Measurements from ENCODE around the gene GCNT3. TPM values are rescaled to one million over a fixed set of nuclear protein-coding genes. Genes with fewer than 3 reads are reported as not detected.

GCNT3 gene
- total RNA-seq, 1 experiment from 2014 or later: not detected

- H3K36me3 ChIP-seq (ENCODE audit: insufficient read depth, low read length): no peaks in the 10 kb centered on the region
- H3K27ac ChIP-seq (ENCODE audit: low read length): no peak overlapping the region
- H3K4me3 ChIP-seq (ENCODE audit: low read length): no peak overlapping the region
- no peak for DNase-seq
- H4K20me1 ChIP-seq (ENCODE audit: insufficient read depth, low read depth, low read length): no peaks in the 10 kb centered on the region
- H3K9ac ChIP-seq (ENCODE audit: low read length): no peak overlapping the region
- H3K4me2 ChIP-seq (ENCODE audit: low read depth, low read length, poor library complexity, severe bottlenecking): no peak overlapping the region
- H3K79me2 ChIP-seq (ENCODE audit: low read length): no peaks in the 10 kb centered on the region
- no peaks in the 10 kb centered on the region for H3K27me3 ChIP-seq (ENCODE audit: low read length)
- no peak overlapping the region for H2AFZ ChIP-seq (ENCODE audit: low read length)
- H3K4me1 ChIP-seq (ENCODE audit: low read length): no peaks in the 10 kb centered on the region
- H3K9me3 ChIP-seq (ENCODE audit: low read length): no peaks in the 10 kb centered on the region
- H3K9me2 ChIP-seq (replicated peaks; ENCODE audit: insufficient read depth, low read length): no peaks in the 10 kb centered on the region
These were observed 24.3 kb upstream of the GCNT3 start for GRCh38 chr15:59587085-59587826.

GRCh38 chr15:59590027-59590426, 21.6 kb upstream of the GCNT3 start:
- no peak for DNase-seq
- no peak overlapping the region for H3K4me3 ChIP-seq (ENCODE audit: low read length)
- H3K4me2 ChIP-seq (ENCODE audit: low read depth, low read length, poor library complexity, severe bottlenecking): no peak overlapping the region

GRCh38 chr15:59591356-59591755, 20.2 kb upstream of the GCNT3 start:
- no peak overlapping the region for H3K9ac ChIP-seq (ENCODE audit: low read length)
- no peak for DNase-seq
- no peaks in the 10 kb centered on the region for H3K9me2 ChIP-seq (replicated peaks; ENCODE audit: insufficient read depth, low read length)
- H3K27ac ChIP-seq (ENCODE audit: low read length): no peak overlapping the region
- no peaks in the 10 kb centered on the region for H3K79me2 ChIP-seq (ENCODE audit: low read length)
- no peaks in the 10 kb centered on the region for H3K27me3 ChIP-seq (ENCODE audit: low read length)
- H3K4me3 ChIP-seq (ENCODE audit: low read length): no peak overlapping the region
- no peaks in the 10 kb centered on the region for H3K36me3 ChIP-seq (ENCODE audit: insufficient read depth, low read length)
- H2AFZ ChIP-seq (ENCODE audit: low read length): no peak overlapping the region
- no peaks in the 10 kb centered on the region for H3K9me3 ChIP-seq (ENCODE audit: low read length)
- no peak overlapping the region for H3K4me2 ChIP-seq (ENCODE audit: low read depth, low read length, poor library complexity, severe bottlenecking)
- H4K20me1 ChIP-seq (ENCODE audit: insufficient read depth, low read depth, low read length): no peaks in the 10 kb centered on the region
- no peaks in the 10 kb centered on the region for H3K4me1 ChIP-seq (ENCODE audit: low read length)

More at GRCh38 chr15:59590027-59590426, 21.6 kb upstream of the GCNT3 start:
- Histone ChIP-seq H3K9me2 (replicated peaks; ENCODE audit: insufficient read depth, low read length) (no peaks in the 10 kb centered on the region), H4K20me1 (ENCODE audit: insufficient read depth, low read depth, low read length) (no peaks in the 10 kb centered on the region), H3K9me3 (ENCODE audit: low read length) (no peaks in the 10 kb centered on the region), H3K9ac (ENCODE audit: low read length) (no peak overlapping the region), H3K27me3 (ENCODE audit: low read length) (no peaks in the 10 kb centered on the region), H2AFZ (ENCODE audit: low read length) (no peak overlapping the region), H3K36me3 (ENCODE audit: insufficient read depth, low read length) (no peaks in the 10 kb centered on the region), H3K79me2 (ENCODE audit: low read length) (no peaks in the 10 kb centered on the region), H3K4me1 (ENCODE audit: low read length) (no peaks in the 10 kb centered on the region), H3K27ac (ENCODE audit: low read length) (no peak overlapping the region)

GRCh38 chr15:59594493-59594942, 17.1 kb upstream of the GCNT3 start:
- no peak overlapping the region for H3K27ac ChIP-seq (ENCODE audit: low read length)
- H4K20me1 ChIP-seq (ENCODE audit: insufficient read depth, low read depth, low read length): no peaks in the 10 kb centered on the region
- H3K4me2 ChIP-seq (ENCODE audit: low read depth, low read length, poor library complexity, severe bottlenecking): no peak overlapping the region
- H3K36me3 ChIP-seq (ENCODE audit: insufficient read depth, low read length): no peaks in the 10 kb centered on the region
- no peaks in the 10 kb centered on the region for H3K27me3 ChIP-seq (ENCODE audit: low read length)
- H3K4me3 ChIP-seq (ENCODE audit: low read length): no peak overlapping the region
- no peaks in the 10 kb centered on the region for H3K9me2 ChIP-seq (replicated peaks; ENCODE audit: insufficient read depth, low read length)
- H3K9me3 ChIP-seq (ENCODE audit: low read length): no peaks in the 10 kb centered on the region
- no peak overlapping the region for H2AFZ ChIP-seq (ENCODE audit: low read length)
- no peaks in the 10 kb centered on the region for H3K79me2 ChIP-seq (ENCODE audit: low read length)
- no peak for DNase-seq
- H3K9ac ChIP-seq (ENCODE audit: low read length): no peak overlapping the region
- H3K4me1 ChIP-seq (ENCODE audit: low read length): no peaks in the 10 kb centered on the region

GRCh38 chr15:59594991-59595390, 16.6 kb upstream of the GCNT3 start:
- Histone ChIP-seq H3K4me3 (ENCODE audit: low read length) (no peak overlapping the region), H3K27ac (ENCODE audit: low read length) (no peak overlapping the region), H3K9me2 (replicated peaks; ENCODE audit: insufficient read depth, low read length) (no peaks in the 10 kb centered on the region), H2AFZ (ENCODE audit: low read length) (no peak overlapping the region), H4K20me1 (ENCODE audit: insufficient read depth, low read depth, low read length) (no peaks in the 10 kb centered on the region), H3K4me2 (ENCODE audit: low read depth, low read length, poor library complexity, severe bottlenecking) (no peak overlapping the region), H3K27me3 (ENCODE audit: low read length) (no peaks in the 10 kb centered on the region), H3K36me3 (ENCODE audit: insufficient read depth, low read length) (no peaks in the 10 kb centered on the region), H3K9ac (ENCODE audit: low read length) (no peak overlapping the region), H3K4me1 (ENCODE audit: low read length) (no peaks in the 10 kb centered on the region), H3K9me3 (ENCODE audit: low read length) (no peaks in the 10 kb centered on the region), H3K79me2 (ENCODE audit: low read length) (no peaks in the 10 kb centered on the region)
- no peak for DNase-seq

GRCh38 chr15:59595434-59595915, 16.1 kb upstream of the GCNT3 start:
- no peak overlapping the region for H3K4me2 ChIP-seq (ENCODE audit: low read depth, low read length, poor library complexity, severe bottlenecking)
- H3K79me2 ChIP-seq (ENCODE audit: low read length): no peaks in the 10 kb centered on the region
- H2AFZ ChIP-seq (ENCODE audit: low read length): no peak overlapping the region
- no peak overlapping the region for H3K4me3 ChIP-seq (ENCODE audit: low read length)
- no peak for DNase-seq
- no peak overlapping the region for H3K9ac ChIP-seq (ENCODE audit: low read length)
- H3K9me2 ChIP-seq (replicated peaks; ENCODE audit: insufficient read depth, low read length): no peaks in the 10 kb centered on the region
- no peak overlapping the region for H3K27ac ChIP-seq (ENCODE audit: low read length)
- H3K9me3 ChIP-seq (ENCODE audit: low read length): no peaks in the 10 kb centered on the region
- no peaks in the 10 kb centered on the region for H3K4me1 ChIP-seq (ENCODE audit: low read length)
- no peaks in the 10 kb centered on the region for H3K27me3 ChIP-seq (ENCODE audit: low read length)
- H3K36me3 ChIP-seq (ENCODE audit: insufficient read depth, low read length): no peaks in the 10 kb centered on the region
- no peaks in the 10 kb centered on the region for H4K20me1 ChIP-seq (ENCODE audit: insufficient read depth, low read depth, low read length)

GRCh38 chr15:59596640-59597039, 14.9 kb upstream of the GCNT3 start:
- no peak for DNase-seq
- H3K36me3 ChIP-seq (ENCODE audit: insufficient read depth, low read length): no peaks in the 10 kb centered on the region
- no peaks in the 10 kb centered on the region for H3K4me1 ChIP-seq (ENCODE audit: low read length)
- no peak overlapping the region for H3K9ac ChIP-seq (ENCODE audit: low read length)
- H3K9me3 ChIP-seq (ENCODE audit: low read length): no peaks in the 10 kb centered on the region
- no peaks in the 10 kb centered on the region for H3K27me3 ChIP-seq (ENCODE audit: low read length)
- no peaks in the 10 kb centered on the region for H3K9me2 ChIP-seq (replicated peaks; ENCODE audit: insufficient read depth, low read length)
- no peaks in the 10 kb centered on the region for H3K79me2 ChIP-seq (ENCODE audit: low read length)
- no peak overlapping the region for H3K4me2 ChIP-seq (ENCODE audit: low read depth, low read length, poor library complexity, severe bottlenecking)
- H3K27ac ChIP-seq (ENCODE audit: low read length): no peak overlapping the region
- no peak overlapping the region for H3K4me3 ChIP-seq (ENCODE audit: low read length)
- no peaks in the 10 kb centered on the region for H4K20me1 ChIP-seq (ENCODE audit: insufficient read depth, low read depth, low read length)
- no peak overlapping the region for H2AFZ ChIP-seq (ENCODE audit: low read length)

GRCh38 chr15:59598461-59598860, 13.1 kb upstream of the GCNT3 start:
- Histone ChIP-seq H3K4me3 (ENCODE audit: low read length) (no peak overlapping the region), H3K4me1 (ENCODE audit: low read length) (no peaks in the 10 kb centered on the region), H4K20me1 (ENCODE audit: insufficient read depth, low read depth, low read length) (no peaks in the 10 kb centered on the region), H3K36me3 (ENCODE audit: insufficient read depth, low read length) (no peaks in the 10 kb centered on the region), H3K4me2 (ENCODE audit: low read depth, low read length, poor library complexity, severe bottlenecking) (no peak overlapping the region), H3K9me2 (replicated peaks; ENCODE audit: insufficient read depth, low read length) (no peaks in the 10 kb centered on the region), H3K79me2 (ENCODE audit: low read length) (no peaks in the 10 kb centered on the region), H2AFZ (ENCODE audit: low read length) (no peak overlapping the region), H3K27ac (ENCODE audit: low read length) (no peak overlapping the region), H3K27me3 (ENCODE audit: low read length) (no peaks in the 10 kb centered on the region), H3K9me3 (ENCODE audit: low read length) (no peaks in the 10 kb centered on the region; the same call in 1 of the 2 replicates), H3K9ac (ENCODE audit: low read length) (no peak overlapping the region)
- DNase-seq: no peak

All from Karpas-422 (cell line).